Activated CD4-positive, CD25-positive, alpha-beta regulatory T cell treated with anti-CD3 and anti-CD28 coated beads, Interleukin-2, amount 50 U/mL, for 72 hours (primary cell): Measurements from ENCODE around the gene TNS1.
"Not testable (repeated sequence)": the region's sequence is repeated elsewhere in the genome, so short reads cannot be mapped to it uniquely, and the experiment has no call there.

Source experiments
- DNase-seq: peaks from one replicate; pipeline ENCODE4 v3.0.0; 2021

Gene TNS1

GRCh38 chr2:218029366-218030360 is 26.9 kb upstream of the TNS1 start:
- DNase-seq: peak; percentile 13

- DNase-seq: peak; percentile 18
Measured at GRCh38 chr2:218028562-218029348, 26.0 kb upstream of the TNS1 start.

GRCh38 chr2:218028189-218028495 is 25.3 kb upstream of the TNS1 start:
- DNase-seq: peak; percentile 28

GRCh38 chr2:218027426-218028188 is 24.8 kb upstream of the TNS1 start:
- DNase-seq: peak; percentile 15

- DNase-seq: peak; percentile 21
Measured at GRCh38 chr2:218026676-218027425, 24.1 kb upstream of the TNS1 start.

- peak; percentile 19 for DNase-seq
Measured at GRCh38 chr2:218026244-218026643, 23.4 kb upstream of the TNS1 start.

GRCh38 chr2:218024871-218025270 is 22.1 kb upstream of the TNS1 start:
- DNase-seq: peak; percentile 17

GRCh38 chr2:218024336-218024735 is 21.5 kb upstream of the TNS1 start:
- peak; percentile 17 for DNase-seq

GRCh38 chr2:218023636-218024035 is 20.8 kb upstream of the TNS1 start:
- DNase-seq: no peak

- DNase-seq: peak; percentile 24
Measured at GRCh38 chr2:218022851-218023530, 20.2 kb upstream of the TNS1 start.

- no peak for DNase-seq
Measured at GRCh38 chr2:218022131-218022850, 19.5 kb upstream of the TNS1 start.

GRCh38 chr2:218021536-218022071 is 18.8 kb upstream of the TNS1 start:
- no peak for DNase-seq

- DNase-seq: no peak
Measured at GRCh38 chr2:218020966-218021535, 18.3 kb upstream of the TNS1 start.

- no peak for DNase-seq
Measured at GRCh38 chr2:218020281-218020680, 17.5 kb upstream of the TNS1 start.

- no peak for DNase-seq
Measured at GRCh38 chr2:218019411-218020060, 16.7 kb upstream of the TNS1 start.

- not testable (repeated sequence) for DNase-seq
Measured at GRCh38 chr2:218018842-218019125, 16.0 kb upstream of the TNS1 start.

- no peak for DNase-seq
Measured at GRCh38 chr2:218017211-218018053, 14.6 kb upstream of the TNS1 start.

GRCh38 chr2:218016810-218017209 is 14.0 kb upstream of the TNS1 start:
- DNase-seq: no peak
